ENCODE results near the gene HECA. TPM values are rescaled to one million over a fixed set of nuclear protein-coding genes. Genes with fewer than 3 reads are reported as not detected.

The HECA gene
- total and polyA plus RNA-seq, 2 of the 4 experiments (the other 2 are of a cell fraction), result 3.1 to 4.3 TPM

GRCh38 chr6:139219271-139219729 lies 84.4 kb downstream of the HECA start:
- Histone ChIP-seq H4K8ac (ENCODE audit: low read depth in 2 of 2, low read length in 2 of 2) (peak overlapping the region in 1 of 2 experiments; percentile 43; a peak in 1 of 4 replicates), H2BK120ac (ENCODE audit: low read depth, low read length) (peak overlapping the region; percentile 16; the same call in 1 of the 2 replicates), H3K36me3 (ENCODE audit: control insufficient read depth, insufficient read depth, low read length) (no peaks in the 10 kb centered on the region), H3K9me3 (ENCODE audit: control insufficient read depth, insufficient read depth, low read length) (no peaks in the 10 kb centered on the region), H2BK5ac (ENCODE audit: low read depth, low read length, poor library complexity, severe bottlenecking) (no peak overlapping the region), H2BK15ac (ENCODE audit: low read depth, low read length) (no peak overlapping the region), H4K20me1 (ENCODE audit: insufficient read depth, low read length) (no peaks in the 10 kb centered on the region), H4K91ac (ENCODE audit: insufficient read depth, low read depth, low read length) (no peak overlapping the region; the same call in 1 of the 2 replicates), H3K9ac (ENCODE audit: low read depth, low read length) (peak overlapping the region; percentile 4; the same call in 1 of the 2 replicates), H2BK20ac (ENCODE audit: low read depth, low read length) (no peak overlapping the region), H3K23ac (ENCODE audit: low read depth, low read length) (no peak overlapping the region), H3K27ac (ENCODE audit: insufficient read depth, low read length) (peak overlapping the region; percentile 32; the same call in 1 of the 2 replicates), H3K4ac (ENCODE audit: low read depth, low read length) (no peak overlapping the region), H2AK5ac (ENCODE audit: low read depth, low read length) (no peak overlapping the region), H3K79me1 (ENCODE audit: low read depth in 1 of 2, low read length in 2 of 2) (no peaks in the 10 kb centered on the region), H2AFZ (replicated peaks; ENCODE audit: low read length, poor library complexity) (peak overlapping the region; percentile 91), H3K4me3 (ENCODE audit: insufficient read depth, low read depth, low read length) (no peak overlapping the region), H3K18ac (ENCODE audit: low read depth, low read length) (peak overlapping the region; percentile 6; the same call in 1 of the 2 replicates), H3K9me1 (ENCODE audit: insufficient read depth, low read length) (no peaks in the 10 kb centered on the region), H3K4me2 (ENCODE audit: low read depth, low read length) (peak overlapping the region; percentile 22), H4K5ac (ENCODE audit: low read depth, low read length) (no peak overlapping the region; the same call in 1 of the 2 replicates), H3K4me1 (ENCODE audit: control insufficient read depth, insufficient read depth, low read length) (no peaks in the 10 kb centered on the region), H3K14ac (replicated peaks; ENCODE audit: low read depth, low read length) (no peak overlapping the region), H2AK9ac (replicated peaks; ENCODE audit: low read depth, low read length, poor library complexity) (peak overlapping the region; percentile 35), H3K27me3 (ENCODE audit: control insufficient read depth, insufficient read depth, low read length) (no peaks in the 10 kb centered on the region), H3K56ac (ENCODE audit: extremely low read depth, insufficient read depth, low read length) (no peak overlapping the region)
- ChIA-PET CTCF (interaction anchor here (0.5 to 2.6 kb wide), 23 partner anchors 11 to 1843 kb away, joined by 3 to 25 read pairs (median 3); no protein-coding TSS in a partner anchor), POLR2A (ENCODE audit: unreplicated experiment) (interaction anchor here (1.5 kb wide), 1 partner anchor 150 kb away, joined by 7 read pairs; no protein-coding TSS in a partner anchor)
- TF ChIP-seq CHD1 (IDR thresholded peaks at IDR 0.05; ENCODE audit: low read depth, low read length) (no peak), MAZ (IDR thresholded peaks at IDR 0.05; ENCODE audit: borderline replicate concordance, low read depth, low read length) (no peak), RAD21 (IDR thresholded peaks at IDR 0.05; ENCODE audit: low read length) (peak; percentile 96), NFE2L2 (IDR thresholded peaks at IDR 0.05; ENCODE audit: low read depth, low read length) (no peak), RFX5 (IDR thresholded peaks at IDR 0.05; ENCODE audit: low read depth, low read length) (no peak), SMC3 (IDR thresholded peaks at IDR 0.05; ENCODE audit: low read depth, low read length) (peak; percentile 89), CTCF (conservative IDR thresholded peaks at IDR 0.05; ENCODE audit: low read depth, low read length) (peak; percentile 90), ELK1 (IDR thresholded peaks at IDR 0.05; ENCODE audit: borderline replicate concordance, low read depth, low read length) (no peak), FOS (IDR thresholded peaks at IDR 0.05; ENCODE audit: low read depth, low read length) (no peak), CEBPB (IDR thresholded peaks at IDR 0.05; ENCODE audit: low read depth, low read length) (no peak)
- WGBS, 2 experiments (ENCODE audit: extremely low coverage in 2 of 2, insufficient read length in 1 of 2), result no CpG with 5 or more reads among the region's 7 CpGs
- intact Hi-C loops (cut with micrococcal nuclease) (loop anchor here (1.0 kb wide), 2 partner anchors 145 to 403 kb away; no protein-coding TSS in a partner anchor), dilution Hi-C loops (cut with HindIII; ENCODE audit: low sequenced_read_pairs, unreplicated experiment) (no loop called here), in situ Hi-C loops (cut with MboI; ENCODE audit: low sequenced_read_pairs) (no loop called here)
- peak; percentile 90 for DNase-seq
- ATAC-seq (ENCODE audit: low read depth), result peak; percentile 100
- no TSS peak for BruUV-seq (replicated peaks)
